Gastroesophageal sphincter (tissue), 3 donors: ENCODE data around the gene IGFBP6.
A peak's percentile ranks its signal among the peaks of the same experiment; 100 is the strongest.

Experiments
- EP300 ChIP-seq: sonication (generic); formaldehyde crosslinking; IDR thresholded peaks from one replicate; pipeline ENCODE4 v1.6.1; 2017; ENCODE audit warnings: antibody characterized with exemption, mild to moderate bottlenecking
- POLR2A ChIP-seq, 2 donors: fragments of 450-650 bp; IDR thresholded peaks; one replicate each; pipeline ENCODE4 v1.6.1; 2017; ENCODE audit warnings: antibody characterized with exemption in 2 of 2, mild to moderate bottlenecking in 2 of 2, moderate library complexity in 1 of 2
- POLR2AphosphoS5 ChIP-seq: sonication (generic); formaldehyde crosslinking; IDR thresholded peaks from one replicate; pipeline ENCODE4 v1.6.1; 2017; ENCODE audit warnings: antibody characterized with exemption
- TF ChIP-seq, protein P1 (sequence below), 4 experiments: fragments of 200-600 bp in 2 of 4; fragments of 450-650 bp in 2 of 4; sonication (generic) in 1 of 4; IDR thresholded peaks; one replicate each; pipeline ENCODE4 v1.5.1; 2017 to 2019; ENCODE audit warnings: antibody characterized with exemption in 4 of 4, mild to moderate bottlenecking in 2 of 4, moderate library complexity in 2 of 4

DNA sequence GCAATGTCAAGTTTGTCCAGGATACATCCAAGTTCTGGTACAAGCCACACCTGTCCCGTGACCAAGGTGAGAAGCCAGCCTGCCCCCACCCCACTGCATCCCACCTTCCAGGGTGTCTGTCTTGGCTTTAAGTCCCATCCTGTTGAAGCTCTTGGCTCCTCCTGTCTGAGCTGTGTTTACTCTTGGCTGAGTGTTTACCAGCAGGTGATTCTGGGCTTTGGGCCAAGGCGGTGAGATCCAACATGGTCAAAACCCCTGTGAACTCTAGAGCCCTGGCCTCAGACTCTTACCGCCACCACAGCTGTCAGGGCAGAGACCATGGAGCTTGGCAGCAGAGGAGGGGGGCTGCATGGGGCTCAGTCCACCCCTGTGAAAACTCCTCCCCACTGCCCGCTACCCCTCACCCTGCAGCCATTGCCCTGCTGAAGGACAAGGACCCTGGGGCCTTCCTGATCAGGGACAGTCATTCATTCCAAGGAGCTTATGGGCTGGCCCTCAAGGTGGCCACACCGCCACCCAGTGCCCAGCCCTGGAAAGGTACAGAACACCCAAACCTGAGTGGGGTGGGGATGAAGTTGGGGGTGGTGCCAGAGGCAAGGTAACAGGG lies 36.0 kb upstream of the IGFBP6 start:
- TF ChIP-seq, protein P1, sequence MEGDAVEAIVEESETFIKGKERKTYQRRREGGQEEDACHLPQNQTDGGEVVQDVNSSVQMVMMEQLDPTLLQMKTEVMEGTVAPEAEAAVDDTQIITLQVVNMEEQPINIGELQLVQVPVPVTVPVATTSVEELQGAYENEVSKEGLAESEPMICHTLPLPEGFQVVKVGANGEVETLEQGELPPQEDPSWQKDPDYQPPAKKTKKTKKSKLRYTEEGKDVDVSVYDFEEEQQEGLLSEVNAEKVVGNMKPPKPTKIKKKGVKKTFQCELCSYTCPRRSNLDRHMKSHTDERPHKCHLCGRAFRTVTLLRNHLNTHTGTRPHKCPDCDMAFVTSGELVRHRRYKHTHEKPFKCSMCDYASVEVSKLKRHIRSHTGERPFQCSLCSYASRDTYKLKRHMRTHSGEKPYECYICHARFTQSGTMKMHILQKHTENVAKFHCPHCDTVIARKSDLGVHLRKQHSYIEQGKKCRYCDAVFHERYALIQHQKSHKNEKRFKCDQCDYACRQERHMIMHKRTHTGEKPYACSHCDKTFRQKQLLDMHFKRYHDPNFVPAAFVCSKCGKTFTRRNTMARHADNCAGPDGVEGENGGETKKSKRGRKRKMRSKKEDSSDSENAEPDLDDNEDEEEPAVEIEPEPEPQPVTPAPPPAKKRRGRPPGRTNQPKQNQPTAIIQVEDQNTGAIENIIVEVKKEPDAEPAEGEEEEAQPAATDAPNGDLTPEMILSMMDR (IDR thresholded peaks at IDR 0.05), result peak in 2 of 4 experiments; percentile 8 to 18
- TF ChIP-seq POLR2AphosphoS5 (no peak), EP300 (no peak), POLR2A (IDR thresholded peaks at IDR 0.05) (no peak)
